NCI-H128 (cell line): Measurements from ENCODE around the gene RAD51B.

Source experiments
- DNase-seq: peaks from one replicate; lab custom pipeline; 2025; ENCODE audit not compliant: unreplicated experiment; lab: John Stamatoyannopoulos, UW

The RAD51B gene

GRCh38 chr14:68229423-68230100 lies 410.0 kb downstream of the RAD51B start:
- no peak for DNase-seq

- no peak for DNase-seq
These were observed 410.8 kb downstream of the RAD51B start for GRCh38 chr14:68230202-68230949.

- DNase-seq = no peak
These were observed 411.6 kb downstream of the RAD51B start for GRCh38 chr14:68230950-68231717.

DNA sequence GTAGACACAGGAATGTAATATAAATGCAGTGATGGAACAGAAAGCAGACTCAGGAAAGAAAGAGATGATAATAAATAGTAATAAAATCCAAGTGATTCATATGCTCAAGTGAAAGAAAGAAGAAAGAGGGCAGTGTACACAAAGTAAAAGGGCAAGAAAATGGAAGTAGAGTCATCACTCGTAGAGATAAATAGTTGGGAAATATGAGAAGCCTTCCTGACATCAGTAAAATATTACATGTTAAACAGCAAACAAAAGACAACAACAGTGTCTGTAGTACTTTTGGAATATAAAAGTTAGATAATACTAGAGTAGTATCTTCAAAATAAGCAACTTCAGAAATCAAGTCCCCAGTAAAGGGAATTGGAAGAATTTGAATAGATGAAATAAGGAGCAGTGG lies 412.3 kb downstream of the RAD51B start:
- DNase-seq = no peak

DNA sequence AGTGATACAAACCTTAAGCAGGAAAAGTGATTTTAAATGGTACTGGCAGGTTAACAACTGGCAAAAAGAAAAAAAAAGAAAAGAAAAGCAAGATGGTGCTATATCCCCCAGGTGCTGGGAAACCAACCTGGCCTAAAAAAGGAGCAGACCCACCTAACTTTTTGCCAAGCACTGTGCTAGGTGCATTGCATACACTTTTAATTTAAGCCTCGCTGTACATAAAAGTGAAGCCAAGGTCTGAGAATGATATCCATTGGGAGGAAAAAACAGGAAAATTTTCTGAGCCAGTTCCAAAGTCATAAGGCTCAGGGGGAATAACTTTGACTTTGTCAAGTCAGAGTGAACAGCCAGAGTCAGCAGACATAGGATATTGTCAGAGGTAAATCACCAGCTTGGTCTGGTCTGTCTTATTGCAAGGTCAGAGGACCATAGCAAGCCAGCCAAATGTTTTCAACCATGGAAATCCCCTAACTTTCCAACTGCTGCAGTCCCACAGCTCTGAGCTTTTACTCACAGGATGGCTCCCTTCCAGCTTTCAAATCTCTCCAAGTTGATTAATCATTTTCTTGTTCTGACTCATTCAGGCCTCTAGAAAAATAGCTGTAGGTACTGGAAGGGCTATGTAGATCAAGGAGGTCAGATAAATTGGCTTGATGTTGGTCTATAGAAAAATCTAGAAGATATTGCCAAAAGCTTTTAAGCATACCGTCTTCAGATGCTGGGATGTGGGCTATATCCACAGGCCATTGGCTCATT lies 412.9 kb downstream of the RAD51B start:
- DNase-seq = no peak

DNA sequence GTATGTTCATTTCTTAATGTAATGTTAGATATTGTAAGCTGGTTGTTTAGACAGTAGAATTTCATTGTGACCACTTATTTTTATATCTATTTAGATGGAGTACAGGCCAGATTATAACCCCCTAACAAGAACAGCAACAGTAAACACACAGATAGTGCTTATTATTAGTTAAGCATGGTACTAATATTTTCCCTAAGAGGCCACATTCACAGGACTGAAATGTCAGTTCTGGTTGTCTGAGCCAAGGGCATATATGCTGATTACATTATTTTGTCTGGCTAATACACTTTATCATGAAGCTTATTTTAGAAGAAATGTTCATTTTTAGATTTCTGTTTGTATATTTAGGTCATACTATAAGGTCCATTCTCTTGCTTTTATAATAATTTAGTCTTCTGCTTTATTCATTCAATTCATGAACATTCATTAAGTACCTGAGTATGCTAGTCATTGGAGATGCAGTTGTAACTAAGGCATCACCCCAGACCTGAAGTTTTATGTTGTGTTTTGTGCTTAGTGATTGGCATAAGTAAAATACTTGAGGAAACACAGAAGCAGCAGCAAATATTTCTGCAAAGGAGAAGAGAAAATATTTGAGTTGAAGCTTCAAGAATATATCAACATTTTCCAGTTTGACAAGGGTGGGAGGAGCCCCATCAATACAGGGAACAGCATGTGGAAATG lies 413.7 kb downstream of the RAD51B start:
- DNase-seq = no peak

DNA sequence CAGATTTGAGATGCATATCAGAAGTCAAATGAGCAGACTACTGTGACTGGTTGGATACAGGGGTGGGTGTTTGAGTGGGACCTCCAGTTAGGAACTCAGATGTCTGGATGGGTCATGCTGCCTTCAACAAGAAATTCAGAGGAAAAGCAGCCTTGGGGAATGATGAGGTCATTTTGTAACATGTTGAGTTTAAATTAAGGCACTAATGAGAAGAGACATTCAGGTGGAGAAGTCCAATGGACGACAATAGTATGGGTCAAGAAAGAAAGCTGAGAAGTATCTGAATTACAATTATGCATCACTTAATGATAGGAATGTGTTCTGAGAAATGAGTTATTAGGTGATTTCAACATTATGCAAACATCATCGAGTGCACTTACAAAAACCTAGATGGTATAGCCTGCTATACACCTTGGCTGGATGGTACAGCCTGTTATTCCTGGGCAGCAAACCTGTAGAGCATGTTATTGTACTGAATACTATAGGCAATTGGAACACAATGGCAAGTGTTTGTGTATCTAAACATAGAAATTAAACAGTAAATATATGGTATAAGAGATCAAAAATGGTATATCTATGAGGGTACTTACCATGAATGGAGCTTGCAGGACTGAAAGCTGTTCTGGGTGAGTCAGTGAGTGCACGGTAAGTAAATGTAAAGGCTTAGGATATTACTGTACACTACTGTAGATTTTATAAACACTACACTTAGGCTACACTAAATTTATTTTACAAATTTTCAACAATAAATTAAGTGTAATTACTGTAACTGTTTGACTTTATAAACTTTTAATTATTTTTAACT lies 414.7 kb downstream of the RAD51B start:
- no peak for DNase-seq

DNA sequence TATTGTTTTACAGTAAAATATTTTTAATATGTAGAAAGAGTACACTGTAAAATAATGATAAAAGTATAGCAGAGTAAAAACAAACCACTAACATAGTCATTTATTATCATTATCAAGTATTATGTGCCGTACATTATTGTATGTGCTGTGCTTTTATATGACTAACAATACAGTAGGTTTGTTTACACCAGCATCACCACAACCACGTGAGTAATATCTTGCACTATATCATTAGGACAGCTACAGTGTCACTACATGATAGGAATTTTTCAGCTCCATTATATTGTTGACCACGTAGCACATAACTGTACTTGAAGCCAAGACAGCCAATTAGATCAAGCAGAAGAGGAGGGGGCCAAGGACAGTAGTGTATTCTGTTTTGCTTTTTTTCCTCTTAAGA lies 415.4 kb downstream of the RAD51B start:
- no peak for DNase-seq

DNA sequence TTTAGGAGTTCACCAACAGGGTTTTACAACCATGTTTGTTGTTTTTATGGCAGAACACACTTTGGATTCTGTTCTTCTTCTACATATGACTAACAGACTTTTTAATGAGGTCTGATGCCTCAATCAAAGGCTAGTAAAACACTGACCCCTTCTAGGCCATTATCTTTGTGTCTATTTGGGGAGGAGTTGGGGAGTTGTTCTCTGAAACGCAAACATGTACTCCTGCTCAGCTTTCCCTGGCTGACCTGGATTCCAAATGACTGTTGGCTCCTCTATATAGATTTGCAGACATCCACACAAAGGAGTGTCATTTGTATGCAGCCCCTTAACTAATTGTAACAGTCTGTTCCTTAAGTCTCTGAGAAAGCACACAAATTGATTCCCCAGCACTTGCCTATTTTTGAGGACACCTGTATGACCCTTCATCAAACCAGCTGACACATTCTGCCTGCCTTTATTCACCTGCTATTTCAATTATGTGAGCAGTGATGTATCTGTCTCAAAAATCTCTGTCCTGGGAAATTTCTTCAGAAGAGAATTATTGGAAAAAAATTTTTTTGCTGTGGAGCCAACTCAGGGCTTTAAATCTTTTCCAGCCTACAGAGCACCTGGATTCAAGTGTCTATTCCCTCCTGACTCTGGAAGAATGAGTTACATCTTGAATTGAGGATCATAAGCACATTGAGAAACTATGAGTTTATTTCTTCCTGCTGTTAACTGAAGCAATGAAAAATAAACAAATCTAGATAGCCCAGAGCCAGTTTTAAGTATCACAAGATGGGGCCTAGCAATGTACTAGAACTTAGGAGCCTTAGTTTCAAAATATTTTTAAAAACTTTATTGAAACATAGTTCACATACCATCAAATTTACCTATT lies 417.2 kb downstream of the RAD51B start:
- no peak for DNase-seq

DNA sequence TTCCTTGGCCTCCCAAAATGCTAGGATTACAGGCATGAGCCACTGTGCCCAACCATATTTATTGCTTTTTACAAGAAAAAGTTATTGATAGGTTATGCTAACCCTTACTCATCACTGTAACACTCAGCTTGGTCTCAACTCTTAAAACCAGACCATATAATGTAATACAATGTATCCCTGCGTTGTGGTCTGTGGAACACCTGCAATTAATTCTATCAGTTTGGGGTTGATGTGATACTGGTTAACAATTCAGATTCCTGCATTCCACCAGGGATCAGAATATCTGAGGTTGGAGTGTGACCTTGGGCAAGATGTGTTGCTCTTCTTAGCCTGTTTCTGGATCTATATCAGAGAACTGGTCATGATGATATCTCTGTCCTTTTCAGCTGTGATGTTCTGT lies 419.0 kb downstream of the RAD51B start:
- no peak for DNase-seq

DNA sequence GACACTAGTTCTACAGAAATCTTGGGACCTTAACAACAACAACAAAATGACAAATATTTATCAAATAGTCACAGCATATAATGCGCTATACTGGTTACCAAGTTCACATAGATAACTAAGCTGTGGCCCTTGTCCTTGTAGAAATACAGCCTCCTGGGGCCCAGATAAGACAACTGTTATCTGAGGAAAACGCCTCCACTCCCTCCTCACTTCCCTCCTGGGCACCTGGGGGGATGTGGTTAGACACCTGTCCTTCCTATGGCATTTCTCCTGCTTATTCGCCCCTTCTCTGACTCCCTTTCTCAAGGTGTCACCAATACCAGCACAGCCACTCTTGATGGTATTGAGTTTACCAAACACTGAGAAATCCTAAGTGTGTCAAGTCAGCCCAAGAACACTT lies 419.4 kb downstream of the RAD51B start:
- DNase-seq = no peak

GRCh38 chr14:68239988-68240771 lies 420.6 kb downstream of the RAD51B start:
- DNase-seq = no peak

DNA sequence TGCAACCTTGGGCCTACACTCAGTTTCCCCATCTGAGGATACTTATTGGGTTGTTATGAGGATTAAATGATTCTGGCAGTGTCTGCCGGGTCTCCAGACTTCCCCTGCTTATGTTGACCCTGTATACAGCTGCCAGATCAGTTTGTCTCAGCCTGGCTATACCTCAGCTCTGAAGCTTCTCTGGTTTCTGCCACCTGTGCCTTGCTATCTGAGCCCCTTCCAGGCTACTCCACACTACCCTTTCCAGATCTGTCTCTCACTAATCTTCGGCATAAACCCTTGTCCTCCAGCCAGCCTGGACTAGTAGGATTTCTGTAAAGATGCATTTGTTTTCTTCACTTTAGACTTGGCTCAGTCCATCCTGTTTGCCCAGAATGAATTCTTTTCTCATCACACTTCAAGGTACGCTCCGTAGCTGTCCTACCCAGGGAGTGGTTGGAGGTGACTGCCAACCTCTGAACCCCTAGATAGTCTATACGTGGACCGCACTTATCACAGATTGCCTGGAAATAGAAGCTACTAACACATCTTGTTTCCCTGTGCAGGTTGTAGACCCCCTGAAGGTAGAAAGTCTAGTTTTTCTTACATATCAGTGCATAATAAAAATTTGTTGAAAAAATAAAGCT lies 422.4 kb downstream of the RAD51B start:
- DNase-seq = no peak

DNA sequence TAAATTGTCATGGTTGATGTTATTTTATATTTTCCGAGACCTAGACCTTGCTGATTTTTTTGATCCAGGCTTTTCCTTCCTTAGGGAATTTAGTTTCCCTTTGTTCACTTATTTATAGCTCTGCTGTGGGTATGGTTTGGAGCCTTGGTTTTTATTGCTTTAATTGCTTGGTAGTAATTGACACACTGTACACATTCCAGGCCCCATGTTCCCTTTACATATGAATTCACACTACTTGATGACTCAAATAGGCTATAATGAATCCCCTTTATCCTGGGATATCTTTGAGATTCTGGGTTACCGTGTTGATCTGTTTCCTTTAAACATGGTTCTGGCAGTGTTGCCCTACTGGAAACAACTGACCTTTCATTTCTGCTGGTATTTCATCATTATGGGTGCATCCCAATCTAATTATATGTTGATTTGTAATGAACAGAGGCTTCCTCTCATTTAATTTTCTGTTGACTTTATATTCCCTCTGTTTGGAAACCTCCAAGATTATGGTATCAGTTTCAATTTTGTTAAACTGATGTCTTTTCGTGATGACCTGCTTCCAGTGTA lies 424.0 kb downstream of the RAD51B start:
- DNase-seq = no peak

GRCh38 chr14:68244262-68244980 lies 424.8 kb downstream of the RAD51B start:
- DNase-seq = no peak

- DNase-seq = no peak
These were observed 425.8 kb downstream of the RAD51B start for GRCh38 chr14:68245146-68246073.
